C4-2B (cell line): ENCODE measurements around the gene EIF4E.

ENCODE experiments used
- H3K27ac ChIP-seq: fragments of 450-650 bp; 2 replicates; pipeline ENCODE4 v1.5.1; 2017
- CTCF ChIP-seq: fragments of 450-650 bp; conservative IDR thresholded peaks from 2 replicates; pipeline ENCODE4 v1.5.1; 2017; ENCODE audit warnings: mild to moderate bottlenecking
- ZFX ChIP-seq: fragments of 450-650 bp; IDR thresholded peaks from 2 replicates; pipeline ENCODE4 v1.6.1; 2017

EIF4E gene

GRCh38 chr4:98867648-98868047, 61.3 kb downstream of the EIF4E start:
- TF ChIP-seq CTCF: no peak
- no peak for TF ChIP-seq ZFX
- no peak overlapping the region for H3K27ac ChIP-seq

GRCh38 chr4:98865059-98865458, 63.9 kb downstream of the EIF4E start:
- H3K27ac ChIP-seq: no peak overlapping the region
- no peak for TF ChIP-seq ZFX
- TF ChIP-seq CTCF: no peak

GRCh38 chr4:98864560-98864959, 64.4 kb downstream of the EIF4E start:
- H3K27ac ChIP-seq: no peak overlapping the region
- TF ChIP-seq ZFX: no peak

GRCh38 chr4:98862371-98862770, 66.6 kb downstream of the EIF4E start:
- no peak overlapping the region for H3K27ac ChIP-seq
- TF ChIP-seq CTCF (no peak), ZFX (no peak)

GRCh38 chr4:98861100-98861884, 67.6 kb downstream of the EIF4E start:
- TF ChIP-seq ZFX (no peak), CTCF (no peak)

GRCh38 chr4:98851806-98852205, 77.1 kb downstream of the EIF4E start:
- TF ChIP-seq ZFX: no peak
- TF ChIP-seq CTCF: no peak
- no peak overlapping the region for H3K27ac ChIP-seq

More at GRCh38 chr4:98861100-98861884, 67.6 kb downstream of the EIF4E start:
- no peak overlapping the region for H3K27ac ChIP-seq

GRCh38 chr4:98850937-98851336, 78.0 kb downstream of the EIF4E start:
- TF ChIP-seq ZFX (no peak), CTCF (no peak)
- H3K27ac ChIP-seq: no peak overlapping the region

GRCh38 chr4:98848448-98848847, 80.5 kb downstream of the EIF4E start:
- TF ChIP-seq CTCF: no peak
- TF ChIP-seq ZFX: no peak
- H3K27ac ChIP-seq: no peak overlapping the region
